Hepatocyte (in vitro differentiated cells): ENCODE measurements around the gene CRYBB3. TPM values are rescaled to one million over a fixed set of nuclear protein-coding genes. Genes with fewer than 3 reads are reported as not detected.

Experiments used
- DNase-seq: peaks from one replicate; pipeline ENCODE4 v3.0.0-alpha.2; 2016; ENCODE audit warnings: low spot score
- H2AFZ ChIP-seq: fragments of 200-600 bp; sonication (generic); 2 replicates; pipeline ENCODE4 v1.6.0; 2016; ENCODE audit warnings: antibody characterized with exemption, mild to moderate bottlenecking
- H3K27ac ChIP-seq: fragments of 200-600 bp; sonication (generic); 2 replicates; pipeline ENCODE4 v1.5.1; 2016; ENCODE audit warnings: mild to moderate bottlenecking
- H3K27me3 ChIP-seq: fragments of 200-600 bp; sonication (generic); 2 replicates; pipeline ENCODE4 v1.6.1; 2016
- H3K36me3 ChIP-seq: fragments of 200-600 bp; sonication (generic); replicated peaks from 2 replicates; pipeline ENCODE4 v1.5.1; 2016; ENCODE audit warnings: low read depth; ENCODE audit not compliant: insufficient read depth
- H3K4me1 ChIP-seq: fragments of 200-600 bp; sonication (generic); 2 replicates; pipeline ENCODE4 v1.5.1; 2016; ENCODE audit warnings: mild to moderate bottlenecking, moderate library complexity; ENCODE audit not compliant: insufficient read depth
- H3K4me2 ChIP-seq: fragments of 200-600 bp; sonication (generic); 2 replicates; pipeline ENCODE4 v1.6.0; 2016
- H3K4me3 ChIP-seq: fragments of 200-600 bp; sonication (generic); 2 replicates; pipeline ENCODE4 v1.5.1; 2016; ENCODE audit warnings: mild to moderate bottlenecking
- H3K79me2 ChIP-seq: fragments of 200-600 bp; sonication (generic); 2 replicates; pipeline ENCODE4 v1.6.0; 2017; ENCODE audit warnings: mild to moderate bottlenecking
- H3K9me2 ChIP-seq: fragments of 200-600 bp; sonication (generic); replicated peaks from 2 replicates; pipeline ENCODE4 v1.6.0; 2017; ENCODE audit warnings: mild to moderate bottlenecking; ENCODE audit not compliant: insufficient read depth
- H3K9me3 ChIP-seq: fragments of 200-600 bp; sonication (generic); 2 replicates; pipeline ENCODE4 v1.5.1; 2016; ENCODE audit warnings: low read depth, mild to moderate bottlenecking
- H4K20me1 ChIP-seq: fragments of 200-600 bp; sonication (generic); 2 replicates; pipeline ENCODE4 v1.6.0; 2016; ENCODE audit warnings: mild to moderate bottlenecking; ENCODE audit not compliant: insufficient read depth, poor library complexity, severe bottlenecking
- EZH2 ChIP-seq: fragments of 200-600 bp; sonication (generic); IDR thresholded peaks from 2 replicates; pipeline ENCODE4 v1.6.1; 2016; ENCODE audit warnings: antibody characterized with exemption, mild to moderate bottlenecking, borderline replicate concordance
- EZH2phosphoT487 ChIP-seq: fragments of 200-600 bp; sonication (generic); IDR thresholded peaks from one replicate; pipeline ENCODE4 v1.6.1; 2018; ENCODE audit warnings: antibody characterized with exemption, mild to moderate bottlenecking, low read depth, moderate library complexity; ENCODE audit not compliant: unreplicated experiment, severe bottlenecking
- WGBS: methylation state at CpG from one replicate; pipeline ENCODE4 v1.1.6; 2016; ENCODE audit warnings: low lambda C conversion rate; ENCODE audit errors: missing lambda C conversion rate; 5-methylcytosine and 5-hydroxymethylcytosine counted together
- polyA plus RNA-seq: library from polyadenylated mRNA; unstranded; fragments of >200 nt; fragmentation: Nextera tagmentation; extraction: Ambion mirVana; gene quantifications from 2 replicates; pipeline ENCODE4 v1.2.1, GENCODE V29; 2016
- total RNA-seq: library from RNA; depleted of rRNA; stranded (reverse); fragments of >200 nt; gene quantifications from 2 replicates; pipeline ENCODE4 v1.2.3, GENCODE V29; 2014
- TF ChIP-seq, protein P1 (sequence below): fragments of 200-600 bp; sonication (generic); IDR thresholded peaks from 2 replicates; pipeline ENCODE4 v1.5.1; 2016; ENCODE audit warnings: antibody characterized with exemption, mild to moderate bottlenecking; ENCODE audit not compliant: poor library complexity

The CRYBB3 gene
- total and polyA plus RNA-seq, 2 experiments from 2014 or later: not detected

DNA sequence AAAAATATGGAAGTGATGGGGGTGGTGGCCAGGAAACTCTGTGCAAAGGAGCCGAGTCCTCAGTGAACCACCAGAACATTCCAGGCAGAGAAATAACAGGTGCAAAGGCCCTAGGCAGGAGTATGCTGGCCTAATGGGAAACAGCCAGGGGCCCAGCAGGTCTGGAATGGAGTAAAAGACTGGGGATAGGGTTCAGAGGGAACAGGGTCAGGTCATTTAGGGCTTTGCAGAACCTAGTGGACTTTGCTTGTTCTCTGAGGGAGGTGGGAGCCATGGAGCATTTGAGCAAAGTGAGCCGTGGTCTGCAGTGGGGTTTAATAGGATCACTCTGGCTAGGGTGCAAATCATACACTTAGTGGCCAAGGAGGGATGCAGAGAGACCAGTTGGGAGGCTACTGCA is 8.7 kb downstream of the CRYBB3 start:
- Histone ChIP-seq H3K4me3 (no peak overlapping the region), H4K20me1 (no peaks in the 10 kb centered on the region), H3K9me3 (no peaks in the 10 kb centered on the region), H3K36me3 (no peaks in the 10 kb centered on the region), H3K4me2 (no peak overlapping the region), H3K79me2 (no peaks in the 10 kb centered on the region), H3K27me3 (no peaks in the 10 kb centered on the region), H3K9me2 (no peaks in the 10 kb centered on the region), H3K27ac (no peak overlapping the region), H3K4me1 (no peaks in the 10 kb centered on the region), H2AFZ (no peak overlapping the region)
- 92% methylated on average over 2 of the region's 2 CpGs for WGBS
- TF ChIP-seq EZH2 (no peak), EZH2phosphoT487 (no peak)
- TF ChIP-seq, protein P1, sequence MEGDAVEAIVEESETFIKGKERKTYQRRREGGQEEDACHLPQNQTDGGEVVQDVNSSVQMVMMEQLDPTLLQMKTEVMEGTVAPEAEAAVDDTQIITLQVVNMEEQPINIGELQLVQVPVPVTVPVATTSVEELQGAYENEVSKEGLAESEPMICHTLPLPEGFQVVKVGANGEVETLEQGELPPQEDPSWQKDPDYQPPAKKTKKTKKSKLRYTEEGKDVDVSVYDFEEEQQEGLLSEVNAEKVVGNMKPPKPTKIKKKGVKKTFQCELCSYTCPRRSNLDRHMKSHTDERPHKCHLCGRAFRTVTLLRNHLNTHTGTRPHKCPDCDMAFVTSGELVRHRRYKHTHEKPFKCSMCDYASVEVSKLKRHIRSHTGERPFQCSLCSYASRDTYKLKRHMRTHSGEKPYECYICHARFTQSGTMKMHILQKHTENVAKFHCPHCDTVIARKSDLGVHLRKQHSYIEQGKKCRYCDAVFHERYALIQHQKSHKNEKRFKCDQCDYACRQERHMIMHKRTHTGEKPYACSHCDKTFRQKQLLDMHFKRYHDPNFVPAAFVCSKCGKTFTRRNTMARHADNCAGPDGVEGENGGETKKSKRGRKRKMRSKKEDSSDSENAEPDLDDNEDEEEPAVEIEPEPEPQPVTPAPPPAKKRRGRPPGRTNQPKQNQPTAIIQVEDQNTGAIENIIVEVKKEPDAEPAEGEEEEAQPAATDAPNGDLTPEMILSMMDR: no peak
- no peak for DNase-seq

DNA sequence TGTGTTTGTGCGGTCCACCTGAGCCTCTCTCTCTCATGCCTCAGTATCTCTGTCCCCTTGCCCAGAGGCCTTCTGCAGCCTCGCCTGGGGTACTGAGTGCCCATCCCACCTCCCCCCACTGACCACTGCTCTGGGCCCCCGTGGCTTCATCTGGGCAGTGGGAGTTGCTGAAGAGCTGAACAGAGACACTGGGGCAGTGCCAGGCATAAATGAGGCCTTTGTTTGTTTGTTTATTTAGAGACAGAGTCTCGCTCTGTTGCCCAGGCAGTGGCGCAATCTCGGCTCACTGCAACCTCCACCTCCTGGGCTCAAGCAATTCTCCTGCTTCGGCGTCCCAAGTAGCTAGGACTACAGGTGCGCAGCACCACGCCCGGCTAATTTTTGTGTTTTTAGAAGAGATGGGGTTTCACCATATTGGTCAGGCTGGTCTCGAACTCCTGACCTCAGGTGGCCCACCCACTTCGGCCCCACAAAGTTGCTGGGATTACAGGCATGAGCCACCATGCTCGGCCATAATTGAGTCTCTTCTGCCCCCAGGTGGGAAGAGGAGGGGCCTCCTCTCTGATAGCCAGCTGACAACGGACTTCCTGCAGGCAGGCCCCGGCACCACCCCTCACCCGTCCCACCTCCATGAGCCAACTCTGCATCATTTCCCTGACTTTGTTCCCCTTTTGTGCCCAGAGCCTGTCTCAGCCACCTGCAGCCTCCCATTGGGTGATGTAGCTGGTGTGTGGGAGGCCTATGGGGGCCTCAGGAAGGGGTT is 9.3 kb downstream of the CRYBB3 start:
- Histone ChIP-seq H3K79me2 (no peaks in the 10 kb centered on the region), H3K4me2 (no peak overlapping the region), H3K9me3 (no peaks in the 10 kb centered on the region), H4K20me1 (no peaks in the 10 kb centered on the region), H3K27ac (no peak overlapping the region), H3K4me3 (no peak overlapping the region), H3K4me1 (no peaks in the 10 kb centered on the region), H3K36me3 (no peaks in the 10 kb centered on the region), H2AFZ (no peak overlapping the region), H3K27me3 (no peaks in the 10 kb centered on the region), H3K9me2 (no peaks in the 10 kb centered on the region)
- 88% methylated on average over 17 of the region's 17 CpGs for WGBS
- TF ChIP-seq EZH2 (no peak), EZH2phosphoT487 (no peak)
- TF ChIP-seq, protein P1: no peak
- no peak for DNase-seq

DNA sequence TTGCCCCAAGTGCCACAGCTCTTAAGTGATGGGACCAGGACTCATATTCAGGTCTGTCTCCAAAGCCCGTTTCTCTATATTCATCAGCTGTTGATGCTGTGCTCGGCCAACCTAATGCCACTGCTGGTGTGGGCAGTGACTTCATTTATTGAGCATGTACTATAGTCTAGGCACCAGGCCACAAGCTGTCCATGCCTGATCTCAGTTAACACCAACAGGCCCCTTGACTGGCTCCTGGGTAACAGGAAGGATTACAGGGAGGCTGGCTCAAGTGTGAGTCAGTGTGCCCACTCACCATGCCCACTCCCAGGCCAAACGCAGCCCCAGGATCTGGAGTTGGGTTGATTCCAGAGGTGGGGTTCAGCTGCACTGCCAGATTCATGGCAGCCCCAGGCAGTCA is 11.1 kb downstream of the CRYBB3 start:
- Histone ChIP-seq H3K4me1 (no peaks in the 10 kb centered on the region), H3K9me3 (no peaks in the 10 kb centered on the region), H3K27me3 (no peaks in the 10 kb centered on the region), H3K4me2 (no peak overlapping the region), H4K20me1 (no peaks in the 10 kb centered on the region), H3K79me2 (no peaks in the 10 kb centered on the region), H2AFZ (no peak overlapping the region), H3K27ac (no peak overlapping the region), H3K4me3 (no peak overlapping the region), H3K9me2 (no peaks in the 10 kb centered on the region), H3K36me3 (no peaks in the 10 kb centered on the region)
- TF ChIP-seq EZH2phosphoT487 (no peak), EZH2 (no peak)
- TF ChIP-seq, protein P1: no peak
- 91% methylated on average over 3 of the region's 3 CpGs for WGBS
- DNase-seq: no peak
